ENCODE results near the gene C18orf54. TPM values are rescaled to one million over a fixed set of nuclear protein-coding genes. Genes with fewer than 3 reads are reported as not detected.

The C18orf54 gene
- total RNA-seq, 1 experiment from 2014 or later, result 7.2 TPM

DNA sequence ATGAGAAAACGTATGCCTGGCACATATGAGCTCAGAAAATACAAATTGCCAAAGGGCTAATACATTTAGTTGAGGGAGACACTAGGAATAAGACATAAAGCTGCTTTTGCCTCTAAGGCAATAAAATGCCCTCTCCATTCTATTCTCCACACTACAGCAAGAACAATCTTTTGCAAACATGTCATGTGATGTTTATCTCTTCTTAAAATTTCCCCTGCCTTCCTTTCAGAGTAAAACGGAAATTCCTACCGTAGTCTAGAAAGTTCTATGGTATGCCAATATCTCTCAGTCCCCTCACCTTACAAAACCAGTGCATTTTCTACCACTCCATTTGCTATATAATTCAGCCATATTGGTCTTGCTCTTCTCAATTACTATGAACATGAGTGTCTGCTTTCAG lies 33.1 kb downstream of the C18orf54 start:
- ChIA-PET POLR2A (no interaction called here), CTCF (no interaction called here)
- Histone ChIP-seq H3K4me3 (ENCODE audit: low read depth, low read length) (no peak overlapping the region), H3K9me3 (no peaks in the 10 kb centered on the region; the same call in 1 of the 2 replicates), H3K36me3 (ENCODE audit: control insufficient read depth, insufficient read depth, low read length) (no peaks in the 10 kb centered on the region), H3K4me1 (peaks cover 8% of the 10 kb centered on the region), H3K27me3 (replicated peaks; ENCODE audit: control insufficient read depth, insufficient read depth, low read length) (no peaks in the 10 kb centered on the region)
- no TSS peak for BruUV-seq (replicated peaks)
- H3K4me3 Mint-ChIP-seq (ENCODE audit: unreplicated experiment), result no peak overlapping the region
- intact Hi-C loops (cut with micrococcal nuclease; ENCODE audit: unreplicated experiment), result no loop called here
- H3K36me3 Mint-ChIP-seq (ENCODE audit: insufficient read depth, unreplicated experiment), result peaks cover 6% of the 10 kb centered on the region
- H3K27me3 Mint-ChIP-seq (ENCODE audit: insufficient read depth, unreplicated experiment), result no peaks in the 10 kb centered on the region
- no peak for DNase-seq
- no peak overlapping the region for H3K27ac Mint-ChIP-seq (ENCODE audit: unreplicated experiment)
- H3K4me1 Mint-ChIP-seq (ENCODE audit: low read depth, unreplicated experiment), result peaks cover 9% of the 10 kb centered on the region
- no peaks in the 10 kb centered on the region for H3K9me3 Mint-ChIP-seq (ENCODE audit: unreplicated experiment)
- TF ChIP-seq, protein P1, sequence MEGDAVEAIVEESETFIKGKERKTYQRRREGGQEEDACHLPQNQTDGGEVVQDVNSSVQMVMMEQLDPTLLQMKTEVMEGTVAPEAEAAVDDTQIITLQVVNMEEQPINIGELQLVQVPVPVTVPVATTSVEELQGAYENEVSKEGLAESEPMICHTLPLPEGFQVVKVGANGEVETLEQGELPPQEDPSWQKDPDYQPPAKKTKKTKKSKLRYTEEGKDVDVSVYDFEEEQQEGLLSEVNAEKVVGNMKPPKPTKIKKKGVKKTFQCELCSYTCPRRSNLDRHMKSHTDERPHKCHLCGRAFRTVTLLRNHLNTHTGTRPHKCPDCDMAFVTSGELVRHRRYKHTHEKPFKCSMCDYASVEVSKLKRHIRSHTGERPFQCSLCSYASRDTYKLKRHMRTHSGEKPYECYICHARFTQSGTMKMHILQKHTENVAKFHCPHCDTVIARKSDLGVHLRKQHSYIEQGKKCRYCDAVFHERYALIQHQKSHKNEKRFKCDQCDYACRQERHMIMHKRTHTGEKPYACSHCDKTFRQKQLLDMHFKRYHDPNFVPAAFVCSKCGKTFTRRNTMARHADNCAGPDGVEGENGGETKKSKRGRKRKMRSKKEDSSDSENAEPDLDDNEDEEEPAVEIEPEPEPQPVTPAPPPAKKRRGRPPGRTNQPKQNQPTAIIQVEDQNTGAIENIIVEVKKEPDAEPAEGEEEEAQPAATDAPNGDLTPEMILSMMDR (IDR thresholded peaks at IDR 0.05; ENCODE audit: insufficient read depth in 1 of 2, low read depth in 1 of 2, low read length in 1 of 2, severe bottlenecking in 1 of 2, unreplicated experiment in 1 of 2), result no peak

DNA sequence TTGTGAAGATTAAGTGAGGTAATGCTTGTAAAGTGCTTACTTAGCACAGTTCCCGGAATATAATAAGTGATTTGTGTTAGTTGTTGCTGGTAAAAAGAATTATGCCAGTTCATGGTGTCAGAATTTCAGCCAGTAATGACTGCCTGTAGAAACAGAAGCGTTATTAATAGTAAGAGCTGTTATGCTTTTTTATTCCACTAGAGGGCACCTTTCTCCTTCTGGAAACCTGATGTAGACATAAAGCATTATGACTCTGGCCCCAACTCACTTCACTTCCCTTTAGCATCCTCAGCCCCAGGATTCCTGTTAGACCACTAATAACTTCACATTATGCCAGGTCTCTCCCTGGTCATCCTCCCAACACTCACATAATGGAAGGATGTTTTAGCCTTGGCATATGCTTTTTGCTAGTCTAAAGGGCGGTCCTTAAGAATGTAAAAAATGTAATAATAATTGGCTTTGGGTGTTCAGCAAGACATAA lies 34.9 kb downstream of the C18orf54 start:
- H3K4me1 ChIP-seq, result peaks cover 8% of the 10 kb centered on the region
- TF ChIP-seq, protein P1 (IDR thresholded peaks at IDR 0.05; ENCODE audit: insufficient read depth in 1 of 2, low read depth in 1 of 2, low read length in 1 of 2, severe bottlenecking in 1 of 2, unreplicated experiment in 1 of 2), result peak; percentile 32 to 39
- no TSS peak for BruUV-seq (replicated peaks)
- H3K27me3 ChIP-seq (replicated peaks; ENCODE audit: control insufficient read depth, insufficient read depth, low read length), result no peaks in the 10 kb centered on the region
- no peaks in the 10 kb centered on the region; the same call in 1 of the 2 replicates for H3K9me3 ChIP-seq
- Mint-ChIP-seq H3K27ac (ENCODE audit: unreplicated experiment) (no peak overlapping the region), H3K36me3 (ENCODE audit: insufficient read depth, unreplicated experiment) (peaks cover 6% of the 10 kb centered on the region), H3K9me3 (ENCODE audit: unreplicated experiment) (no peaks in the 10 kb centered on the region), H3K4me1 (ENCODE audit: low read depth, unreplicated experiment) (peaks cover 9% of the 10 kb centered on the region), H3K27me3 (ENCODE audit: insufficient read depth, unreplicated experiment) (no peaks in the 10 kb centered on the region), H3K4me3 (ENCODE audit: unreplicated experiment) (no peak overlapping the region)
- H3K36me3 ChIP-seq (ENCODE audit: control insufficient read depth, insufficient read depth, low read length), result no peaks in the 10 kb centered on the region
- ChIA-PET CTCF (no interaction called here), POLR2A (no interaction called here)
- H3K4me3 ChIP-seq (ENCODE audit: low read depth, low read length), result no peak overlapping the region
- peak in 1 of 2 experiments; percentile 36 for DNase-seq
- intact Hi-C loops (cut with micrococcal nuclease; ENCODE audit: unreplicated experiment), result loop anchor here (2.0 kb wide), 1 partner anchor 278 kb away; no protein-coding TSS in a partner anchor

- Mint-ChIP-seq H3K4me1 (ENCODE audit: low read depth, unreplicated experiment) (peaks cover 3% of the 10 kb centered on the region), H3K4me3 (ENCODE audit: unreplicated experiment) (no peak overlapping the region), H3K27ac (ENCODE audit: unreplicated experiment) (no peak overlapping the region), H3K27me3 (ENCODE audit: insufficient read depth, unreplicated experiment) (no peaks in the 10 kb centered on the region), H3K9me3 (ENCODE audit: unreplicated experiment) (no peaks in the 10 kb centered on the region), H3K36me3 (ENCODE audit: insufficient read depth, unreplicated experiment) (peaks cover 3% of the 10 kb centered on the region)
- Histone ChIP-seq H3K36me3 (ENCODE audit: control insufficient read depth, insufficient read depth, low read length) (no peaks in the 10 kb centered on the region), H3K9me3 (no peaks in the 10 kb centered on the region), H3K4me3 (ENCODE audit: low read depth, low read length) (no peak overlapping the region), H3K27me3 (replicated peaks; ENCODE audit: control insufficient read depth, insufficient read depth, low read length) (no peaks in the 10 kb centered on the region), H3K4me1 (no peaks in the 10 kb centered on the region)
- intact Hi-C loops (cut with micrococcal nuclease; ENCODE audit: unreplicated experiment), result loop anchor here (2.0 kb wide), 1 partner anchor 277 kb away; no protein-coding TSS in a partner anchor
- TF ChIP-seq, protein P1 (IDR thresholded peaks at IDR 0.05; ENCODE audit: insufficient read depth in 1 of 2, low read depth in 1 of 2, low read length in 1 of 2, severe bottlenecking in 1 of 2, unreplicated experiment in 1 of 2), result no peak
- no TSS peak for BruUV-seq (replicated peaks)
- POLR2A ChIA-PET, result no interaction called here
- CTCF ChIA-PET, result no interaction called here
- no peak for DNase-seq
These were observed 36.1 kb downstream of the C18orf54 start for GRCh38 chr18:54393648-54394294.
